Measurements from ENCODE around the gene ITGB7.

DNA sequence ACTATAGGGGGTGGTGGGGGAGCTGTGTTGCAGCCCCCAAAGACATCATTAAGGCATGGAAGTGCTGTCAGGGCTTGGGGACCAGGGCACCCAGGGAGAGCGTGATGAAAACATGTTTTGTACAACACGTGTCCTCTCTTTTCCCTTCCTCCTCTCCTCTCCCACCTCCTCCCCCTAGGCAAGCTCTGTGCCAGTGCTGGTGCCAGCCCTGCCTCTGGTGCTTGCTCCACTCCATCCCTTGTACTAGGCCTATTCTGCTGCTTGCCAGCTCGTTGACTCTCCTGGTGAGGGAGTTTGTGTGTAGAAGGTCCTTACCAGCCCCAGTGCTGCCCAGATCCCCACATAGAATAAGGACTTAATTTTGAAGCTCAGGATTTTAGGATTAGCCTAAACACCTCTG, 28.1 kb upstream of the ITGB7 start:
- no peak for TF ChIP-seq POLR2A (IDR thresholded peaks at IDR 0.05)
- no peak for TF ChIP-seq CTCF (IDR thresholded peaks at IDR 0.05)

All from sigmoid colon (tissue), 3 donors.